GM12873 (cell line): Measurements from ENCODE around the gene ASPRV1.

ENCODE experiments used
- CTCF ChIP-seq: IDR thresholded peaks from 2 replicates; pipeline ENCODE4 v1.5.1; 2012; ENCODE audit warnings: low read depth, mild to moderate bottlenecking, moderate library complexity, low read length, control low read depth; ENCODE audit not compliant: insufficient read depth; ENCODE audit errors: missing control alignments

ASPRV1 gene

GRCh38 chr2:69993708-69994107 lies 32.3 kb upstream of the ASPRV1 start:
- TF ChIP-seq CTCF: no peak

- TF ChIP-seq CTCF: no peak
Measured at GRCh38 chr2:69993048-69993565, 31.7 kb upstream of the ASPRV1 start.

- no peak for TF ChIP-seq CTCF
Measured at GRCh38 chr2:69992310-69993047, 31.0 kb upstream of the ASPRV1 start.

- TF ChIP-seq CTCF: no peak
Measured at GRCh38 chr2:69989441-69990105, 28.1 kb upstream of the ASPRV1 start.

GRCh38 chr2:69989009-69989408 lies 27.6 kb upstream of the ASPRV1 start:
- TF ChIP-seq CTCF: no peak

- TF ChIP-seq CTCF: no peak
Measured at GRCh38 chr2:69988086-69988635, 26.7 kb upstream of the ASPRV1 start.

GRCh38 chr2:69986691-69987090 lies 25.3 kb upstream of the ASPRV1 start:
- TF ChIP-seq CTCF: no peak
